IPS-11a (cell line): ENCODE data around the gene GRM1.

Source experiments
- H3K4me3 ChIP-seq: one replicate; pipeline ENCODE4 v1.5.1; 2013; ENCODE audit warnings: low read depth, low read length, control low read depth

Gene GRM1

DNA sequence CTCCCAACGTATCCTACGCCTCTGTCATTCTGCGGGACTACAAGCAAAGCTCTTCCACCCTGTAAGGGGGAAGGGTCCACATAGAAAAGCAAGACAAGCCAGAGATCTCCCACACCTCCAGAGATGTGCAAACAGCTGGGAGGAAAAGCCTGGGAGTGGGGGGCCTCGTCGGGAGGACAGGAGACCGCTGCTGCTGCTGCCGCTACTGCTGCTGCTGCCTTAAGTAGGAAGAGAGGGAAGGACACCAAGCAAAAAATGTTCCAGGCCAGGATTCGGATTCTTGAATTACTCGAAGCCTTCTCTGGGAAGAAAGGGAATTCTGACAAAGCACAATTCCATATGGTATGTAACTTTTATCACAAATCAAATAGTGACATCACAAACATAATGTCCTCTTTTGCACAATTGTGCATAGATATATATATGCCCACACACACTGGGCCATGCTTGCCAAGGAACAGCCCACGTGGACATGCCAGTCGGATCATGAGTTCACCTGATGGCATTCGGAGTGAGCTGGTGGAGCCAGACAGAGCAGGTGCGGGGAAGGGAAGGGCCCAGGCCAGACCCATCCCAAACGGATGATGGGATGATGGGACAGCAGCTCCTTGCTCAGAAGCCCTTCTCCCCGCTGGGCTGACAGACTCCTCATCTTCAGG lies 406.0 kb downstream of the GRM1 start:
- peak overlapping the region; percentile 60 for H3K4me3 ChIP-seq

DNA sequence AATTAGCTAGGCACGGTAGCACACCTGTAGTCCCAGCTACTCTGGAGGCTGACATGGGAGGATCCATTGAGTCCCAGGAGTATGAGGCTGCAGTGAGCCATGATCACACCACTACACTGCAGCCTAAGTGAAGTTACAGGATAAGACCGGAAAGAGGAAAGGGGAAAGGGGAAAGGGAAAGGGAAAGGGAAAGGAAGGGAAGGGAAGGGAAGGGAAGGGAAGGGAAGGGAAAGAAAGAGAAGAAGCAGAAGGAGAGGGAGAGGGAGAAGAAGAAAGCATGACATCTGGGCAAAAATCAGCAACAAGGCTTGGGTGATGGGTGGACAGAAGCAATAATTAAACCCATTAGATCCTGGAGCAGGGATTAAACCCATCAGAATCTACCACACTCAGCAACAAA lies 413.0 kb downstream of the GRM1 start:
- no peak overlapping the region for H3K4me3 ChIP-seq

DNA sequence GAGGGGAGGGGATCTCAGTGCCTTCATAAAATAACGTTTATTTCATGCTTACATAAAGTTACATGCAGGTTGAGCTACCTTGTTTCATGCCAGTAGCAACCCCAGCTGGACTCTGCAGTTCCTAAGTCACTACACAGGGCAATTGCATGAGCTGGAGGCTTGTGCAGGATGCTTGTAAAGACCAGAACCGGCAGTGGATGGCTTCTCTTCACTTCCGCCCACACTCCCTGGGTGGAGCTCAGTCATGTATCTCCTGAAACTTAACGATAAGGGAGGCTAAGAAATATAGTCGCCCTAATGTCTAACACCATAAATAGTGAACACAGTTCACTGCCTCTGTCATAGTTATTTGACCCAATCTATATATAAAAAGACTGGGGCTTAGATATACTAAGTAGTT lies 415.3 kb downstream of the GRM1 start:
- H3K4me3 ChIP-seq: no peak overlapping the region

GRCh38 chr6:146445233-146445632 lies 416.4 kb downstream of the GRM1 start:
- no peak overlapping the region for H3K4me3 ChIP-seq

- H3K4me3 ChIP-seq: no peak overlapping the region
Measured at GRCh38 chr6:146456886-146457285, 428.0 kb downstream of the GRM1 start.

- no peak overlapping the region for H3K4me3 ChIP-seq
Measured at GRCh38 chr6:146460941-146461340, 432.1 kb downstream of the GRM1 start.

DNA sequence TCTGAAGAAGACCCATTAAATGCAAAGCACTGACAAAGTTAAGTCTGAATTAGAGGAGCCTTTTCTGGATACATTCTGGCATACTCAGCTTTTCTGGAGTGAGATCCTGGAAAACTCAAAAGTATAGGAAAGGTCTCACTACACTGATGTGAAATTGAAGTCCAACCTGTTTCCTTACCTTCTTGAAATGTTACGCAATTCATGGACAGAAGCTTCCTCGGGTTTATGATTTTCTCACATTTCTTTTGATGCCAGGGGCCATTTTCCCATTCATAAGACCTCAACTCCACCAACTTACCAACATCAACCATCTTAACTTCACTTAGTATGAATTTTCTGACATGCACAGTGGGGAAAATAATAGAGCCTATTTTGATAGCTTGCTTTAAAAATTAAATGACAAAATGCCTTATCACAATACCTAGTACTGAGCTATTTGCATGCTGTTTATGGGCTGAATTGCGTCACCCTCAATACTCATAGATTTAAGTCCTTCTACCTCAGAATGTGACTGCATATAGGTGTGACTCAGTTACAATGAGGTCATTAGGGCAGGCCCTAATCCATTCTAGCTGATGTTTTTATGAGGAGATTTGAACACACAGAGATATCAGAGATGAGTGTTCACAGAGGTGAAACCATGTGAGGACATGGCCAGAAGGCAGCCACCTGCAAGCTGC lies 441.4 kb downstream of the GRM1 start:
- no peak overlapping the region for H3K4me3 ChIP-seq

- no peak overlapping the region for H3K4me3 ChIP-seq
Measured at GRCh38 chr6:146472918-146473317, 444.1 kb downstream of the GRM1 start.

- no peak overlapping the region for H3K4me3 ChIP-seq
Measured at GRCh38 chr6:146481527-146481926, 452.7 kb downstream of the GRM1 start.

- H3K4me3 ChIP-seq: no peak overlapping the region
Measured at GRCh38 chr6:146484411-146484810, 455.5 kb downstream of the GRM1 start.
